Ovary (tissue), 3 donors: ENCODE results near the gene LPGAT1.

Experiments
- CTCF ChIP-seq, 3 donors: fragments of 450-650 bp in 2 of 3; fragments of 200-600 bp in 1 of 3; IDR thresholded peaks; one replicate each; pipeline versions ENCODE4 v1.5.1 to v1.8.0; 2016 to 2022; ENCODE audit warnings: antibody characterized with exemption in 3 of 3, mild to moderate bottlenecking in 1 of 3
- EP300 ChIP-seq: sonication (generic); formaldehyde crosslinking; IDR thresholded peaks from one replicate; pipeline ENCODE4 v1.6.1; 2017; ENCODE audit warnings: antibody characterized with exemption
- POLR2A ChIP-seq: fragments of 450-650 bp; IDR thresholded peaks from one replicate; pipeline ENCODE4 v1.6.1; 2017; ENCODE audit warnings: antibody characterized with exemption, mild to moderate bottlenecking, moderate library complexity
- donor health status: DM: no; HTN: no; CAD: no.

- TF ChIP-seq CTCF (IDR thresholded peaks at IDR 0.05) (no peak), POLR2A (no peak), EP300 (no peak)
Observed at GRCh38 chr1:211762206-211762605, 68.4 kb downstream of the LPGAT1 start.
